ENCODE measurements around the gene HAPLN2. TPM values are rescaled to one million over a fixed set of nuclear protein-coding genes. Genes with fewer than 3 reads are reported as not detected.

Gene HAPLN2
- total and polyA plus RNA-seq, 2 experiments from 2014 or later, result 8.5 to 19.0 TPM

DNA sequence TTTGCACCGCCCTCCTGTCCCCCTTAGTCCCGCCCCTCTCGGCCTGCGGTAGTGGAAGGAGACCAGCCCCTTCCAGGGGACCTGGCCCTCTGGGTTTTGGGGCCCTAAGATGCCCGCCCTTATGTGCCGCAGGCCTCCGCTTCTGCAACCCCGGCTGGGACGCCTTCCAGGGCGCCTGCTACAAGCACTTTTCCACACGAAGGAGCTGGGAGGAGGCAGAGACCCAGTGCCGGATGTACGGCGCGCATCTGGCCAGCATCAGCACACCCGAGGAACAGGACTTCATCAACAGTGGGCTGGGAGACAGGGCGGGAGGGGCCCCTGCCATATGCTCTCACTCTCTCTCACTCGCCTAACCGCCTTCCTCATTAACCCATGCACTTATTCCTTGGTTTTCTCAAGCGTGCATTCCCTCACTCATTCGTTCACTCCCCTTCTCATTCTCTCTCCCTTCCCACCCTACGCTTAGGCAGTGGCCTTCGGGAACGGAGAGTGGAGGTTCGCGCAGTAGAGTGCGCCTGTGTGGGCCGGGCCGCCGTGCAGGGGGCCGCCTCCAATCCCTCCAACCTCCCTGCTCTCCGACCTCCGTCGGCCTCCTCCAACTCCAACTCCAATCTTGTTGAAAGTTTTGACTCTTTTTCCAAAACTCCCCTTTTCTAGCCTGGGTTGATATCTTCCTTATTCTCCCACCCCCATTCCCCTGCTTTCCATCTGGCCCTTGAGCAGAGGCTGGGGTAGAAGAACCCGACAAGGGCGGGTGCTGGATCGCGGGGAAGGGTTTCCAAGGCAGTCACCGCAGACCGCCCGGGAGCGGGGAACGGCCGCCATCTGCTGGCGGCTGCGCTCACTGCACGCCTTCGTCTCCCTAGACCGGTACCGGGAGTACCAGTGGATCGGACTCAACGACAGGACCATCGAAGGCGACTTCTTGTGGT is 37.9 kb downstream of the HAPLN2 start:
- Histone ChIP-seq H3K4me3 (no peak overlapping the region), H3K27ac (no peak overlapping the region), H3K4me1 (ENCODE audit: low read depth) (peaks cover 26% of the 10 kb centered on the region), H3K36me3 (no peaks in the 10 kb centered on the region), H3K9me3 (ENCODE audit: low read depth) (no peaks in the 10 kb centered on the region), H3K27me3 (peaks cover 56% of the 10 kb centered on the region)
- peak; percentile 71 to 76 for DNase-seq (ENCODE audit: low read depth in 1 of 2, low spot score in 1 of 2)
- TF ChIP-seq, protein P1, sequence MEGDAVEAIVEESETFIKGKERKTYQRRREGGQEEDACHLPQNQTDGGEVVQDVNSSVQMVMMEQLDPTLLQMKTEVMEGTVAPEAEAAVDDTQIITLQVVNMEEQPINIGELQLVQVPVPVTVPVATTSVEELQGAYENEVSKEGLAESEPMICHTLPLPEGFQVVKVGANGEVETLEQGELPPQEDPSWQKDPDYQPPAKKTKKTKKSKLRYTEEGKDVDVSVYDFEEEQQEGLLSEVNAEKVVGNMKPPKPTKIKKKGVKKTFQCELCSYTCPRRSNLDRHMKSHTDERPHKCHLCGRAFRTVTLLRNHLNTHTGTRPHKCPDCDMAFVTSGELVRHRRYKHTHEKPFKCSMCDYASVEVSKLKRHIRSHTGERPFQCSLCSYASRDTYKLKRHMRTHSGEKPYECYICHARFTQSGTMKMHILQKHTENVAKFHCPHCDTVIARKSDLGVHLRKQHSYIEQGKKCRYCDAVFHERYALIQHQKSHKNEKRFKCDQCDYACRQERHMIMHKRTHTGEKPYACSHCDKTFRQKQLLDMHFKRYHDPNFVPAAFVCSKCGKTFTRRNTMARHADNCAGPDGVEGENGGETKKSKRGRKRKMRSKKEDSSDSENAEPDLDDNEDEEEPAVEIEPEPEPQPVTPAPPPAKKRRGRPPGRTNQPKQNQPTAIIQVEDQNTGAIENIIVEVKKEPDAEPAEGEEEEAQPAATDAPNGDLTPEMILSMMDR (IDR thresholded peaks at IDR 0.05; ENCODE audit: low read depth, low read length), result peak; percentile 96

DNA sequence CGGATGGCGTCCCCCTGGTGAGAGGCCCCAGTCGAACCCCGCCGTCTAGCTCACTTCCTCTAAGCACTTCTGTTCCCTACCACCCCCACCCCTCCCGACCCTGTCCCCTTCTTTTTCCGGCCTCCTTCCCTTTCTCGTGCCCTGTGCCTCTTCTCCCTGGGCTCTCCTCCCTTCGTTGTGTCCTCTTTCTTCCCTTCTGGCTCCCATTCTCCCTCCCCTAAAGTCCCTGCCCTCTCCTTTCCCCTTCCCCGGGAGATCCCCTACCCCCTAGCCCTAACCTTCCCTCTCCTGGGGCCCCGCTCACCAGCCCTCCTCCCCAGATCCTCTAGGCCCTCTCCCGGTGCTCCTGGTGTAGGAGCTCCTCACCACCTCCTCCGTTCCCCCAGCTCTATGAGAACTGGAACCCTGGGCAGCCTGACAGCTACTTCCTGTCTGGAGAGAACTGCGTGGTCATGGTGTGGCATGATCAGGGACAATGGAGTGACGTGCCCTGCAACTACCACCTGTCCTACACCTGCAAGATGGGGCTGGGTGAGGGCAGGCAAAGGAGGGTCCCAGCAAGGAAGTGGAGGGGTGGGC is 38.6 kb downstream of the HAPLN2 start:
- no peaks in the 10 kb centered on the region for H3K36me3 ChIP-seq
- peaks cover 50% of the 10 kb centered on the region for H3K27me3 ChIP-seq
- no peak overlapping the region for H3K4me3 ChIP-seq
- TF ChIP-seq, protein P1 (IDR thresholded peaks at IDR 0.05; ENCODE audit: low read depth, low read length), result no peak
- H3K9me3 ChIP-seq (ENCODE audit: low read depth), result no peaks in the 10 kb centered on the region
- DNase-seq (ENCODE audit: low read depth in 1 of 2, low spot score in 1 of 2), result no peak
- no peak overlapping the region for H3K27ac ChIP-seq
- peaks cover 33% of the 10 kb centered on the region for H3K4me1 ChIP-seq (ENCODE audit: low read depth)

DNA sequence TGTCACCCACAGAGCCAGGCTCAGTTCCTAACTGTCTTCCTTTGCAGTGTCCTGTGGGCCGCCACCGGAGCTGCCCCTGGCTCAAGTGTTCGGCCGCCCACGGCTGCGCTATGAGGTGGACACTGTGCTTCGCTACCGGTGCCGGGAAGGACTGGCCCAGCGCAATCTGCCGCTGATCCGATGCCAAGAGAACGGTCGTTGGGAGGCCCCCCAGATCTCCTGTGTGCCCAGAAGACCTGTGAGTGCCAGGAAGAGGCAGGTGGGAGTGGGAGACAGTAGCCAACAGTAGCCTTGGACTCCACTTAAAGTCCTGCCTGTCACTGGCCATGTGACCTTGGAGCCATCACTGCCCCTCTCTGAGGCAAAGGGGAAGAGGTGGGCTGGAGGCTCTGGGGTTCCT is 39.3 kb downstream of the HAPLN2 start:
- peaks cover 45% of the 10 kb centered on the region for H3K27me3 ChIP-seq

DNA sequence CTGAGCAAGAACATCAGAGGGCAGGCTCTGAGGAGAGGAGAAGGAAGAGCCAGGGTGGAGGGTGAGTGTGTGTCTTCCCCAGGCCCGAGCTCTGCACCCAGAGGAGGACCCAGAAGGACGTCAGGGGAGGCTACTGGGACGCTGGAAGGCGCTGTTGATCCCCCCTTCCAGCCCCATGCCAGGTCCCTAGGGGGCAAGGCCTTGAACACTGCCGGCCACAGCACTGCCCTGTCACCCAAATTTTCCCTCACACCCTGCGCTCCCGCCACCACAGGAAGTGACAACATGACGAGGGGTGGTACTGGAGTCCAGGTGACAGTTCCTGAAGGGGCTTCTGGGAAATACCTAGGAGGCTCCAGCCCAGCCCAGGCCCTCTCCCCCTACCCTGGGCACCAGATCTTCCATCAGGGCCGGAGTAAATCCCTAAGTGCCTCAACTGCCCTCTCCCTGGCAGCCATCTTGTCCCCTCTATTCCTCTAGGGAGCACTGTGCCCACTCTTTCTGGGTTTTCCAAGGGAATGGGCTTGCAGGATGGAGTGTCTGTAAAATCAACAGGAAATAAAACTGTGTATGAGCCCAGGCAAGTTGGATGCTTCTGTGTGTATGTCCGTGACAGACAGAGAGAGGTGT is 39.8 kb downstream of the HAPLN2 start:
- TF ChIP-seq, protein P1 (IDR thresholded peaks at IDR 0.05; ENCODE audit: low read depth, low read length), result no peak
- no peak overlapping the region for H3K4me3 ChIP-seq
- DNase-seq (ENCODE audit: low read depth in 1 of 2, low spot score in 1 of 2), result no peak
- no peak overlapping the region for H3K27ac ChIP-seq
- H3K4me1 ChIP-seq (ENCODE audit: low read depth), result peaks cover 46% of the 10 kb centered on the region
- no peaks in the 10 kb centered on the region for H3K9me3 ChIP-seq (ENCODE audit: low read depth)
- no peaks in the 10 kb centered on the region for H3K36me3 ChIP-seq
- H3K27me3 ChIP-seq, result peaks cover 39% of the 10 kb centered on the region

More for the DNA sequence above, 39.3 kb downstream of the HAPLN2 start:
- no peaks in the 10 kb centered on the region for H3K9me3 ChIP-seq (ENCODE audit: low read depth)
- H3K4me3 ChIP-seq, result no peak overlapping the region
- DNase-seq (ENCODE audit: low read depth in 1 of 2, low spot score in 1 of 2), result no peak
- TF ChIP-seq, protein P1 (IDR thresholded peaks at IDR 0.05; ENCODE audit: low read depth, low read length), result no peak
- H3K27ac ChIP-seq, result no peak overlapping the region
- H3K4me1 ChIP-seq (ENCODE audit: low read depth), result peaks cover 40% of the 10 kb centered on the region
- H3K36me3 ChIP-seq, result no peaks in the 10 kb centered on the region

DNA sequence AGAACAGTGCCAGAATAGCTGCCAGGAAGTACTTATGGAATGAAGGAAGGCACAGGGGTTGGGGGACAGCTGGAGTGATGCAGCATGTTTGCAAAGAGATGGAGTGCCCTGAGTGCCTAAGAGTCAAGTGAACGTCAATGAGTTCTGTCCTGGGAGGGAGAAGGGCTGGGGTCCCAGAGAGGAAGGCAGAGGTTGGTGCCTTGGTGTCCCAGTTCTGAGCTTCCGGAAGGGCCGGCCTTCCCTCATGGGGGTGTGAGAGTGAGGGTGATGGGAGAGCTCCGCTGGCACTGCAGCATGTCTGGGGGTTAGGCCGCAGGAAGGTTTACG is 40.4 kb downstream of the HAPLN2 start:
- H3K27ac ChIP-seq, result no peak overlapping the region
- no peak for DNase-seq (ENCODE audit: low read depth in 1 of 2, low spot score in 1 of 2)
- no peaks in the 10 kb centered on the region for H3K36me3 ChIP-seq
- H3K27me3 ChIP-seq, result peaks cover 33% of the 10 kb centered on the region
- H3K4me1 ChIP-seq (ENCODE audit: low read depth), result peaks cover 51% of the 10 kb centered on the region
- TF ChIP-seq, protein P1 (IDR thresholded peaks at IDR 0.05; ENCODE audit: low read depth, low read length), result no peak
- no peaks in the 10 kb centered on the region for H3K9me3 ChIP-seq (ENCODE audit: low read depth)
- H3K4me3 ChIP-seq, result no peak overlapping the region
